ENCODE results near the gene LRRK2. TPM values are rescaled to one million over a fixed set of nuclear protein-coding genes. Genes with fewer than 3 reads are reported as not detected.

Gene LRRK2
- total RNA-seq (2016; rRNA removed; fragmentation: Illumina TruSeq; extraction: Trizol), result not detected in 2 replicates
- total RNA-seq (2016; cell fraction: cytosol; rRNA removed; fragmentation: Illumina TruSeq; extraction: Trizol; ENCODE audit: low read depth), result not detected in 2 replicates
- total RNA-seq (2016; cell fraction: insoluble cytoplasmic fraction; rRNA removed; fragmentation: Illumina TruSeq; extraction: Trizol), result not detected in 2 replicates
- total RNA-seq (2016; cell fraction: membrane; rRNA removed; fragmentation: Illumina TruSeq; extraction: Trizol), result not detected in 2 replicates
- total RNA-seq (2016; cell fraction: nucleus; rRNA removed; fragmentation: Illumina TruSeq; extraction: Trizol), result not detected in 2 replicates
- not detected in 2 replicates for polyA plus RNA-seq (2011; rRNA removed)
- not detected in 2 replicates for polyA plus RNA-seq (2011; cell fraction: cytosol; rRNA removed)
- polyA plus RNA-seq (2011; cell fraction: nucleus; rRNA removed), result 0.02 TPM in 2 replicates
- not detected in 2 replicates for polyA plus RNA-seq (2012)
- not detected in 2 replicates for polyA plus RNA-seq (2016; cell fraction: cytosol; fragmentation: Illumina TruSeq; extraction: Trizol; ENCODE audit: low read depth)
- not detected in 2 replicates for polyA plus RNA-seq (2016; cell fraction: insoluble cytoplasmic fraction; fragmentation: Illumina TruSeq; extraction: Trizol; ENCODE audit: low read depth)
- polyA plus RNA-seq (2016; cell fraction: membrane; fragmentation: Illumina TruSeq; extraction: Trizol; ENCODE audit: low read depth), result not detected in 2 replicates
- polyA plus RNA-seq (2016; cell fraction: nucleus; fragmentation: Illumina TruSeq; extraction: Trizol; ENCODE audit: insufficient read depth, low read depth), result not detected in 2 replicates
- polyA minus RNA-seq (2011; rRNA and poly(A)+ RNA removed; ENCODE audit: low replicate concordance), result 0.21 TPM in 1 of 2 replicates, not detected in the other
- not detected in 2 replicates for polyA minus RNA-seq (2011; cell fraction: cytosol; rRNA and poly(A)+ RNA removed)
- not detected in 2 replicates for polyA minus RNA-seq (2011; cell fraction: nucleus; rRNA and poly(A)+ RNA removed)
- percentile 7 among the genes with signal in this experiment for Bru-seq, nascent RNA
- percentile 8 among the genes with signal in this experiment for BruChase-seq, experiment 1, labeled RNA remaining after a 6-hour chase
- BruChase-seq, experiment 2, labeled RNA remaining after a 2-hour chase, result percentile 8 among the genes with signal in this experiment
- long read RNA-seq, experiment 1, result 0 reads
- long read RNA-seq, experiment 2, result 0 reads

DNA sequence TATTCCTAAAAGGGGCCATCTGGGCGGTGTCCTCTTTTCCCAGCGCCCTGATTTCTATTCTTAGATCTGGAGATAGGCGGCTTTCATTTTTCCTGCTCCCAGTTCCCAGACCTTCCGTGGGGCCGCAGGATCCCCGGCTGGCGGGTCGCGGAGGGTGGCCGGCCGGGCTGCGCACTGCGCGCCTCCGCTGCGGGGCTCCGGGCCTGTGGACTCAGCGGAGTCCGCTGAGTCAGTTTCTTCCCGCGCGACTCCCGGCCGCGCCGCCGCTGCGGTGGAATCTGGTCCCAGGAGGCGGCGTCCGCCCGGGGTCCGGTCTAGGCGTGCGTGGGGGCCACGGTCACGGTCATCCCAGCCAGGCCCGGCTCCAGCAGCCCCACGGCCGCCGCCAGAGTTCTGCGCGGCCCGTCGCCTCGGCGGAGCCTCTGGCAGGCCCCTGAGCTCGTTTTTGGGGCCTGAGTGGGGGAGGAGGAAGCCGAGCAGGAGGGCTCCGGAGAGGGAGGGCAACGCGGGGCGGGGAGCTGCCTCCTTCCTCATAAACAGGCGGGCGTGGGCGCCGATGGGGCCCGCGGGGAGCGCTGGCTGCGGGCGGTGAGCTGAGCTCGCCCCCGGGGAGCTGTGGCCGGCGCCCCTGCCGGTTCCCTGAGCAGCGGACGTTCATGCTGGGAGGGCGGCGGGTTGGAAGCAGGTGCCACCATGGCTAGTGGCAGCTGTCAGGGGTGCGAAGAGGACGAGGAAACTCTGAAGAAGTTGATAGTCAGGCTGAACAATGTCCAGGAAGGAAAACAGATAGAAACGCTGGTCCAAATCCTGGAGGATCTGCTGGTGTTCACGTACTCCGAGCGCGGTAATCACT lies at the start of gene LRRK2:
Gene LRRK2, plus strand, starts transcription at position 559 of the 853 bp plus-strand sequence. Its CDS starts 135 bp downstream, at position 694.
- intact Hi-C loops (cut with micrococcal nuclease; ENCODE audit: unreplicated experiment), result no loop called here
- TF ChIP-seq HNRNPLL (IDR thresholded peaks at IDR 0.05; ENCODE audit: low read depth, low read length, poor library complexity, severe bottlenecking) (peak; percentile 66), MTA1 (CRISPR knock-in tag; IDR thresholded peaks at IDR 0.05; ENCODE audit: borderline replicate concordance) (peak; percentile 34; the same call in 1 of the 2 replicates), U2AF1 (optimal IDR thresholded peaks at IDR 0.05; ENCODE audit: low read depth, low read length) (no peak), ZNF468 (CRISPR knock-in tag; IDR thresholded peaks at IDR 0.05) (no peak), SALL1 (CRISPR knock-in tag; IDR thresholded peaks at IDR 0.05) (0 out of 2 replicates have a peak, but pooled peaks have one; percentile 36), ZSCAN20 (CRISPR knock-in tag; IDR thresholded peaks at IDR 0.05; ENCODE audit: borderline replicate concordance) (no peak), RFX5 (IDR thresholded peaks at IDR 0.05; ENCODE audit: low read depth, low read length) (no peak), MTF2 (CRISPR knock-in tag; IDR thresholded peaks at IDR 0.05; ENCODE audit: borderline replicate concordance) (peak; percentile 79; the same call in 1 of the 2 replicates), ZFX (CRISPR knock-in tag; IDR thresholded peaks at IDR 0.05; ENCODE audit: low read depth) (peak; percentile 54; the same call in 1 of the 2 replicates), NFKB2 (CRISPR knock-in tag; IDR thresholded peaks at IDR 0.05; ENCODE audit: borderline replicate concordance) (0 out of 2 replicates have a peak, but pooled peaks have one; percentile 26), GABPB1 (CRISPR knock-in tag; IDR thresholded peaks at IDR 0.05) (peak; percentile 35; the same call in 1 of the 2 replicates), ZNF343 (CRISPR knock-in tag; IDR thresholded peaks at IDR 0.05) (no peak), CBFB (CRISPR knock-in tag; IDR thresholded peaks at IDR 0.05) (no peak), HNF4G (IDR thresholded peaks at IDR 0.05; ENCODE audit: borderline replicate concordance, low read depth, low read length) (no peak), HNF4G (CRISPR knock-in tag; IDR thresholded peaks at IDR 0.05; ENCODE audit: borderline replicate concordance, low read depth) (0 out of 2 replicates have a peak, but pooled peaks have one; percentile 26)
- TF ChIP-seq, protein P1, sequence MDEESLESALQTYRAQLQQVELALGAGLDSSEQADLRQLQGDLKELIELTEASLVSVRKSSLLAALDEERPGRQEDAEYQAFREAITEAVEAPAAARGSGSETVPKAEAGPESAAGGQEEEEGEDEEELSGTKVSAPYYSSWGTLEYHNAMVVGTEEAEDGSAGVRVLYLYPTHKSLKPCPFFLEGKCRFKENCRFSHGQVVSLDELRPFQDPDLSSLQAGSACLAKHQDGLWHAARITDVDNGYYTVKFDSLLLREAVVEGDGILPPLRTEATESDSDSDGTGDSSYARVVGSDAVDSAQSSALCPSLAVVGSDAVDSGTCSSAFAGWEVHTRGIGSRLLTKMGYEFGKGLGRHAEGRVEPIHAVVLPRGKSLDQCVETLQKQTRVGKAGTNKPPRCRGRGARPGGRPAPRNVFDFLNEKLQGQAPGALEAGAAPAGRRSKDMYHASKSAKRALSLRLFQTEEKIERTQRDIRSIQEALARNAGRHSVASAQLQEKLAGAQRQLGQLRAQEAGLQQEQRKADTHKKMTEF (CRISPR knock-in tag; IDR thresholded peaks at IDR 0.05), result no peak
- TF ChIP-seq, protein P2, sequence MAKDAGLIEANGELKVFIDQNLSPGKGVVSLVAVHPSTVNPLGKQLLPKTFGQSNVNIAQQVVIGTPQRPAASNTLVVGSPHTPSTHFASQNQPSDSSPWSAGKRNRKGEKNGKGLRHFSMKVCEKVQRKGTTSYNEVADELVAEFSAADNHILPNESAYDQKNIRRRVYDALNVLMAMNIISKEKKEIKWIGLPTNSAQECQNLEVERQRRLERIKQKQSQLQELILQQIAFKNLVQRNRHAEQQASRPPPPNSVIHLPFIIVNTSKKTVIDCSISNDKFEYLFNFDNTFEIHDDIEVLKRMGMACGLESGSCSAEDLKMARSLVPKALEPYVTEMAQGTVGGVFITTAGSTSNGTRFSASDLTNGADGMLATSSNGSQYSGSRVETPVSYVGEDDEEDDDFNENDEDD (CRISPR knock-in tag; IDR thresholded peaks at IDR 0.05; ENCODE audit: borderline replicate concordance), result peak; percentile 19; the same call in 1 of the 2 replicates

More for the DNA sequence above, at the start of gene LRRK2:
- no peak within 1 kb of the TSS for H3K9ac ChIP-seq (ENCODE audit: insufficient read depth, low read depth, low read length)
- H3K4me1 ChIP-seq (ENCODE audit: insufficient read depth, low read length), result peaks cover 5% of the 10 kb centered on the region; the same call in 1 of the 2 replicates
- no peaks in the 10 kb centered on the region for H4K20me1 ChIP-seq (ENCODE audit: insufficient read depth, low read length)
- no peaks in the 10 kb centered on the region for H3K9me3 ChIP-seq (ENCODE audit: low read length)
- FAIRE-seq (no peak), ATAC-seq (peak; percentile 95), DNase-seq (ENCODE audit: low spot score) (no peak)
- H2AFZ ChIP-seq (ENCODE audit: low read length), result no peak within 1 kb of the TSS
- ChIA-PET CTCF (ENCODE audit: low intra/inter-chr PET ratio, low total read pairs) (no interaction called here), POLR2A (no interaction called here)
- no peaks in the 10 kb centered on the region for H3K36me3 ChIP-seq (replicated peaks in 1 of 2; ENCODE audit: control insufficient read depth in 1 of 2, insufficient read depth in 2 of 2, low read length in 2 of 2)
- in situ Hi-C loops (cut with HindIII; ENCODE audit: extremely low pct_ligation_motif_present, low pct_unique_long_range_greater_than_20kb), result no loop called here
- no TSS peak for BruUV-seq (replicated peaks)
- H3K27me3 ChIP-seq (ENCODE audit: control insufficient read depth in 1 of 2, insufficient read depth in 2 of 2, low read length in 2 of 2), result peaks cover 0 to 28% of the 10 kb centered on the region in 2 experiments; a peak in 3 of 5 replicates
- peak within 1 kb of the TSS; percentile 77 for H3K4me2 ChIP-seq (ENCODE audit: low read depth, low read length)
- H3K4me3 ChIP-seq (replicated peaks in 1 of 3; ENCODE audit: insufficient read depth in 1 of 3, low read depth in 2 of 3, low read length in 3 of 3), result peak within 1 kb of the TSS; percentile 42 to 69 (median 46); a peak in 5 of 6 replicates
- no peaks in the 10 kb centered on the region for H3K79me2 ChIP-seq (ENCODE audit: insufficient read depth, low read length)
- 9% methylated on average over 33 of the region's 78 CpGs for WGBS (ENCODE audit: low lambda C conversion rate)
- no peak within 1 kb of the TSS for H3K27ac ChIP-seq (ENCODE audit: extremely low read length, insufficient read depth, low read length)
